Gastrocnemius medialis (tissue), 4 donors: ENCODE results near the gene NGEF.

Experiments
- CTCF ChIP-seq, 5 experiments: fragments of 450-650 bp in 3 of 5; fragments of 200-600 bp in 2 of 5; sonication (generic) in 2 of 5; IDR thresholded peaks in 4 of 5; conservative IDR thresholded peaks in 1 of 5; 1 replicate in 4 of 5; 2 replicates in 1 of 5; pipeline ENCODE4 v1.5.1; 2016 to 2019; ENCODE audit warnings: antibody characterized with exemption in 5 of 5, mild to moderate bottlenecking in 3 of 5, moderate library complexity in 3 of 5
- POLR2A ChIP-seq, 2 donors: fragments of 450-650 bp; IDR thresholded peaks; one replicate each; pipeline ENCODE4 v1.6.1; 2017; ENCODE audit warnings: antibody characterized with exemption in 2 of 2, mild to moderate bottlenecking in 2 of 2, moderate library complexity in 2 of 2

GRCh38 chr2:232981356-232981755, 31.7 kb downstream of the NGEF start:
- no peak for TF ChIP-seq POLR2A (IDR thresholded peaks at IDR 0.05)
- no peak for TF ChIP-seq CTCF (IDR thresholded peaks at IDR 0.05 in 4 of 5, conservative IDR thresholded peaks at IDR 0.05 in 1 of 5)
